GM19240 (cell line): ENCODE results near the gene KLHL26.

ENCODE experiments used
- DNase-seq: peaks from one replicate; pipeline ENCODE4 v3.0.0; 2011; ENCODE audit warnings: low spot score; ENCODE audit not compliant: insufficient read length

The KLHL26 gene

GRCh38 chr19:18684642-18684993 lies 47.8 kb downstream of the KLHL26 start:
- no peak for DNase-seq

GRCh38 chr19:18685597-18686190 lies 48.9 kb downstream of the KLHL26 start:
- DNase-seq, result no peak

GRCh38 chr19:18687740-18688465 lies 51.1 kb downstream of the KLHL26 start:
- no peak for DNase-seq

- DNase-seq, result no peak
These were observed 59.2 kb downstream of the KLHL26 start for GRCh38 chr19:18696023-18696422.

GRCh38 chr19:18697680-18698079 lies 60.9 kb downstream of the KLHL26 start:
- no peak for DNase-seq

- DNase-seq, result no peak
These were observed 61.7 kb downstream of the KLHL26 start for GRCh38 chr19:18698321-18699167.

GRCh38 chr19:18699403-18700054 lies 62.7 kb downstream of the KLHL26 start:
- no peak for DNase-seq

- DNase-seq, result peak; percentile 86
These were observed 63.8 kb downstream of the KLHL26 start for GRCh38 chr19:18700501-18701249.

- no peak for DNase-seq
These were observed 64.4 kb downstream of the KLHL26 start for GRCh38 chr19:18701250-18701608.

- DNase-seq, result no peak
These were observed 67.2 kb downstream of the KLHL26 start for GRCh38 chr19:18704054-18704453.

- no peak for DNase-seq
These were observed 68.1 kb downstream of the KLHL26 start for GRCh38 chr19:18704971-18705370.

GRCh38 chr19:18708452-18709231 lies 71.8 kb downstream of the KLHL26 start:
- DNase-seq, result no peak

- no peak for DNase-seq
These were observed 72.7 kb downstream of the KLHL26 start for GRCh38 chr19:18709546-18709945.

- DNase-seq, result no peak
These were observed 73.4 kb downstream of the KLHL26 start for GRCh38 chr19:18710186-18710585.

GRCh38 chr19:18710996-18711751 lies 74.3 kb downstream of the KLHL26 start:
- DNase-seq, result no peak

- DNase-seq, result no peak
These were observed 75.1 kb downstream of the KLHL26 start for GRCh38 chr19:18711893-18712292.

GRCh38 chr19:18712981-18713380 lies 76.2 kb downstream of the KLHL26 start:
- no peak for DNase-seq

- no peak for DNase-seq
These were observed 76.8 kb downstream of the KLHL26 start for GRCh38 chr19:18713550-18714117.

GRCh38 chr19:18715416-18715815 lies 78.6 kb downstream of the KLHL26 start:
- DNase-seq, result no peak
